ENCODE data around the gene HJV. TPM values are rescaled to one million over a fixed set of nuclear protein-coding genes. Genes with fewer than 3 reads are reported as not detected.

Gene HJV
- total and polyA plus RNA-seq, 2 donors from 2014 or later, result 1.3 TPM; not detected in 1

DNA sequence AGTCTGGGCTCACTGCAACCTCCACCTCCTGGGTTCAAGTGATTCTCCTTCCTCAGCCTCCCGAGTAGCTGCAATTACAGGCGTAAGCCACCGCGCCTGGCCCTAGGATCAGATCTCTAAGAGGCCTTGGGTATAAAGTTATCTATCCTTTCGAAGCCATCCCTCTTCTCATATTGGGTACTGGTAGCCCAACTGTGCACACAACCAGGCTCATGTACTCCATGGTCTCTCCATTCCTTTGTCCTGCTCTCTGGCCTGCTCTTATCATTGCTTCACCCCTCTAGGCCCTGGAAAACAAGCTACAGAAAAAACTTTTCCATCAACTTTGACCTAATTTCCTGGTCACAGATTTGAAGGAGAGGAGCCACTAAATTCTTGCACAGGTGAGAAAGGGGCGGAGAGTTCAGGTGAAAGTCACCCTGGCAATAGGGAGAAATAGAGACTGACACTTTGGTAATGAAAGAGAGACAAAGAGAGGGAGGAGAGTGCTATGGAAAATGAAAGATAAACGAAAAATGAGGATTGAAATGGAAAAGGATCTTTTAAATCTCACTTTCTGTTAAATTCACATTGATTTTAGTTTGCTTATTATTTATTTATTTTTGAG, 31.2 kb downstream of the HJV start:
- FAIRE-seq (no peak), DNase-seq (no peak)
- Histone ChIP-seq H3K27ac (ENCODE audit: low read depth in 2 of 2, low read length in 2 of 2) (peak overlapping the region; percentile 93 to 94), H3K4me1 (ENCODE audit: control insufficient read depth in 2 of 3, insufficient read depth in 2 of 3, low read depth in 1 of 3, low read length in 3 of 3) (peaks cover 0 to 11% (median 9%) of the 10 kb centered on the region in 3 donors), H3K9me3 (ENCODE audit: control insufficient read depth in 2 of 3, insufficient read depth in 1 of 3, low read length in 3 of 3) (no peaks in the 10 kb centered on the region), H3K36me3 (ENCODE audit: control insufficient read depth in 2 of 3, insufficient read depth in 3 of 3, low read length in 3 of 3) (peaks cover 23 to 36% (median 30%) of the 10 kb centered on the region in 3 donors), H3K27me3 (ENCODE audit: control insufficient read depth, insufficient read depth, low read length) (no peaks in the 10 kb centered on the region), H3K9ac (ENCODE audit: low read length in 3 of 3) (no peak overlapping the region), H3K4me3 (ENCODE audit: low read length in 3 of 3) (no peak overlapping the region)
- intact Hi-C loops (cut with DNase I), result no loop called here
- TF ChIP-seq, protein P1, sequence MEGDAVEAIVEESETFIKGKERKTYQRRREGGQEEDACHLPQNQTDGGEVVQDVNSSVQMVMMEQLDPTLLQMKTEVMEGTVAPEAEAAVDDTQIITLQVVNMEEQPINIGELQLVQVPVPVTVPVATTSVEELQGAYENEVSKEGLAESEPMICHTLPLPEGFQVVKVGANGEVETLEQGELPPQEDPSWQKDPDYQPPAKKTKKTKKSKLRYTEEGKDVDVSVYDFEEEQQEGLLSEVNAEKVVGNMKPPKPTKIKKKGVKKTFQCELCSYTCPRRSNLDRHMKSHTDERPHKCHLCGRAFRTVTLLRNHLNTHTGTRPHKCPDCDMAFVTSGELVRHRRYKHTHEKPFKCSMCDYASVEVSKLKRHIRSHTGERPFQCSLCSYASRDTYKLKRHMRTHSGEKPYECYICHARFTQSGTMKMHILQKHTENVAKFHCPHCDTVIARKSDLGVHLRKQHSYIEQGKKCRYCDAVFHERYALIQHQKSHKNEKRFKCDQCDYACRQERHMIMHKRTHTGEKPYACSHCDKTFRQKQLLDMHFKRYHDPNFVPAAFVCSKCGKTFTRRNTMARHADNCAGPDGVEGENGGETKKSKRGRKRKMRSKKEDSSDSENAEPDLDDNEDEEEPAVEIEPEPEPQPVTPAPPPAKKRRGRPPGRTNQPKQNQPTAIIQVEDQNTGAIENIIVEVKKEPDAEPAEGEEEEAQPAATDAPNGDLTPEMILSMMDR (IDR thresholded peaks at IDR 0.05; ENCODE audit: borderline replicate concordance, extremely low read depth, insufficient read depth), result no peak

DNA sequence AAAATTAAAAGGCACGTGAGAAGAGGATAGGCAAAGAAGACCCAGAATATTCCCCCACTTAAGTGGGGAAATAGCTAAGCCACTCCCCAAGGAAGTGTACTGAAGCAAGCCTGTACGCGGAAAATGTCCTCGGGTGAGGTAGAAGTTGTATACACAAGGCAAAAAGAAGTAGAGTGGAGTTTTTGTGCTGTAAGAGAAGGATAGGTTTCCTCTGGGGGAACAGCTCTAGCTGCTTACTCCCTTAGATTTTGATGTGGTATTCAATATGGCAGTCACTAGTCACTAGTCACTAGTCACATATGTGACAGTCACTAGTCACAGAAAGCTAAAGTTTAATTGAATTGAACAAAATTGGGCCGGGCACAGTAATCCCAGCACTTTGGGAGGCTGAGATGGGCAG, 32.8 kb downstream of the HJV start:
- Histone ChIP-seq H3K4me1 (ENCODE audit: control insufficient read depth in 2 of 3, insufficient read depth in 2 of 3, low read depth in 1 of 3, low read length in 3 of 3) (peaks cover 0 to 19% (median 13%) of the 10 kb centered on the region in 3 donors), H3K9ac (ENCODE audit: low read length in 3 of 3) (no peak overlapping the region), H3K4me3 (ENCODE audit: low read length in 3 of 3) (no peak overlapping the region), H3K27ac (ENCODE audit: low read depth in 2 of 2, low read length in 2 of 2) (peak overlapping the region; percentile 54 to 91), H3K36me3 (ENCODE audit: control insufficient read depth in 2 of 3, insufficient read depth in 3 of 3, low read length in 3 of 3) (peaks cover 12 to 20% (median 14%) of the 10 kb centered on the region in 3 donors), H3K9me3 (ENCODE audit: control insufficient read depth in 2 of 3, insufficient read depth in 1 of 3, low read length in 3 of 3) (no peaks in the 10 kb centered on the region), H3K27me3 (ENCODE audit: control insufficient read depth, insufficient read depth, low read length) (no peaks in the 10 kb centered on the region)
- TF ChIP-seq, protein P1 (IDR thresholded peaks at IDR 0.05; ENCODE audit: borderline replicate concordance, extremely low read depth, insufficient read depth), result no peak
- FAIRE-seq, result no peak
- DNase-seq, result no peak
- intact Hi-C loops (cut with DNase I), result no loop called here

DNA sequence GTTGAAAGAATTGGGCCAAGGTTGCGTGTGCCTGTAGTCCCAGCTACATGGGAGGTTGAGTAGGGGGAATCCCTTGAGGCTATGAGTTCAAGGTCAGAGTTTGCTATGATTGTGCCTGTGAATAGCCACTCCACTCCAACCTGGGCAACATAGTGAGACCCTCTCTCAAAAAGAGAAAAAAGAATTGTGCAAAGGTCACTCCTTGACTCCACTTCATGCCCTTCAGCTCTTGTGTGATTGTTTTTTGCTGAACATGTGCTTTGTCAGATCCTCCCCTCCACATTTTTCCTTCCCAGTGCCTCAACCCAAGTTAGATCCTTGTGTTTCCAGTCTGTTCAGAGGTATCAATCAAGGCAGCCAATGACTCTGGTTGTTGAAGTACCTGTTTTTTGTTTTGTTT, 33.6 kb downstream of the HJV start:
- DNase-seq (no peak), FAIRE-seq (no peak)
- Histone ChIP-seq H3K4me3 (ENCODE audit: low read length in 3 of 3) (no peak overlapping the region), H3K9ac (ENCODE audit: low read length in 3 of 3) (no peak overlapping the region), H3K4me1 (ENCODE audit: control insufficient read depth in 2 of 3, insufficient read depth in 2 of 3, low read depth in 1 of 3, low read length in 3 of 3) (peaks cover 0 to 25% (median 20%) of the 10 kb centered on the region in 3 donors), H3K36me3 (ENCODE audit: control insufficient read depth in 2 of 3, insufficient read depth in 3 of 3, low read length in 3 of 3) (peaks cover 4 to 11% (median 6%) of the 10 kb centered on the region in 3 donors), H3K9me3 (ENCODE audit: control insufficient read depth in 2 of 3, insufficient read depth in 1 of 3, low read length in 3 of 3) (no peaks in the 10 kb centered on the region), H3K27ac (ENCODE audit: low read depth in 2 of 2, low read length in 2 of 2) (peak overlapping the region; percentile 77 to 91), H3K27me3 (ENCODE audit: control insufficient read depth, insufficient read depth, low read length) (no peaks in the 10 kb centered on the region)
- intact Hi-C loops (cut with DNase I), result no loop called here
- TF ChIP-seq, protein P1 (IDR thresholded peaks at IDR 0.05; ENCODE audit: borderline replicate concordance, extremely low read depth, insufficient read depth), result no peak
